ENCODE results near the gene NGEF. TPM values are rescaled to one million over a fixed set of nuclear protein-coding genes. Genes with fewer than 3 reads are reported as not detected.

The NGEF gene
- total and polyA plus RNA-seq, 3 donors from 2014 or later = 7.9 to 28.7 (median 15.6) TPM

DNA sequence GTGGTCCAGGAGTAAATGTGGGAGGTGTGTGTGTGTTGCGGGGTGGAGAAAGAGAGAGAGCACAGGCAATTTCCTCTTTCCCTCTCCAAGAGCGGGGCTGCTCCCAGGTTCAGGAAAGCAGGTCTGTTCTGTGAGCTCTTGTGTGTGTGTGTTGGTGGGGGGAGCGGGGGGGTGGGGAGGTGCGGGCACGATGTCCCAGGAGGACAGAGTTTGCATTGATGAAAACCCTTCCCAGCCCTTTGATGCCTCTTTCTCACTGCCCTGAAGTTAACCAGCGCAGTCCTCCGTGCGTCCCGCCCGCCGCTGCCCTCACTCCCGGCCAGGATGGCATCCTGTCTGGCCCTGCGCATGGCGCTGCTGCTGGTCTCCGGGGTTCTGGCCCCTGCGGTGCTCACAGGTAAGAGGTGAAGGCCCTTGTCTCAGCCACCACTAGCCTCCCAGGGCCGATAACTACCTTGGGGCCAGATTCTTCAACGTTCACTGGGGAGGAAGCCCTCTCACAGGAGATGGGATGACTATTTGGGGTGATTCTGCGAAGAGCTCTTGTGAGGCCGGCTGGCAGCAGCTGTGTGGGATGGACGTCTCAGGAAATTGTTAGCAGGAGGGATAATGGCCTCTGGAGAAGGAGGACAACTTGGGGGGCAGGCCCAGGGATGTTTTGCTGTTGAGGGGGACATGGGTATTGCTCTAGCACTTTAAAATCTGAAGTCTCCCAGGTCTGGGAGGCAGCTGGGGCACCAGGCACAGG lies 142.9 kb downstream of the NGEF start, which contains the start of gene SNORC:
TSS of gene SNORC (plus strand) at position 247 of the 748 bp plus-strand sequence. CDS start at position 325, 78 bp downstream.
- H3K4me1 ChIP-seq = peaks cover 17% of the 10 kb centered on the region
- no peaks in the 10 kb centered on the region for H3K27me3 ChIP-seq
- WGBS, 2 donors = 85 to 90% methylated on average over 15 to 21 of the region's 21 CpGs
- intact Hi-C loops (cut with DNase I; ENCODE audit: low total_unique reads) = no loop called here
- no peak within 1 kb of the TSS for H3K4me3 ChIP-seq
- no peaks in the 10 kb centered on the region for H3K36me3 ChIP-seq (ENCODE audit: low read depth, missing control alignments)
- H3K27ac ChIP-seq = no peak within 1 kb of the TSS
- TF ChIP-seq POLR2A (IDR thresholded peaks at IDR 0.05) = no peak
- TF ChIP-seq, protein P1, sequence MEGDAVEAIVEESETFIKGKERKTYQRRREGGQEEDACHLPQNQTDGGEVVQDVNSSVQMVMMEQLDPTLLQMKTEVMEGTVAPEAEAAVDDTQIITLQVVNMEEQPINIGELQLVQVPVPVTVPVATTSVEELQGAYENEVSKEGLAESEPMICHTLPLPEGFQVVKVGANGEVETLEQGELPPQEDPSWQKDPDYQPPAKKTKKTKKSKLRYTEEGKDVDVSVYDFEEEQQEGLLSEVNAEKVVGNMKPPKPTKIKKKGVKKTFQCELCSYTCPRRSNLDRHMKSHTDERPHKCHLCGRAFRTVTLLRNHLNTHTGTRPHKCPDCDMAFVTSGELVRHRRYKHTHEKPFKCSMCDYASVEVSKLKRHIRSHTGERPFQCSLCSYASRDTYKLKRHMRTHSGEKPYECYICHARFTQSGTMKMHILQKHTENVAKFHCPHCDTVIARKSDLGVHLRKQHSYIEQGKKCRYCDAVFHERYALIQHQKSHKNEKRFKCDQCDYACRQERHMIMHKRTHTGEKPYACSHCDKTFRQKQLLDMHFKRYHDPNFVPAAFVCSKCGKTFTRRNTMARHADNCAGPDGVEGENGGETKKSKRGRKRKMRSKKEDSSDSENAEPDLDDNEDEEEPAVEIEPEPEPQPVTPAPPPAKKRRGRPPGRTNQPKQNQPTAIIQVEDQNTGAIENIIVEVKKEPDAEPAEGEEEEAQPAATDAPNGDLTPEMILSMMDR (IDR thresholded peaks at IDR 0.05) = no peak
- DNase-seq = no peak
- H3K9me3 ChIP-seq = no peaks in the 10 kb centered on the region

DNA sequence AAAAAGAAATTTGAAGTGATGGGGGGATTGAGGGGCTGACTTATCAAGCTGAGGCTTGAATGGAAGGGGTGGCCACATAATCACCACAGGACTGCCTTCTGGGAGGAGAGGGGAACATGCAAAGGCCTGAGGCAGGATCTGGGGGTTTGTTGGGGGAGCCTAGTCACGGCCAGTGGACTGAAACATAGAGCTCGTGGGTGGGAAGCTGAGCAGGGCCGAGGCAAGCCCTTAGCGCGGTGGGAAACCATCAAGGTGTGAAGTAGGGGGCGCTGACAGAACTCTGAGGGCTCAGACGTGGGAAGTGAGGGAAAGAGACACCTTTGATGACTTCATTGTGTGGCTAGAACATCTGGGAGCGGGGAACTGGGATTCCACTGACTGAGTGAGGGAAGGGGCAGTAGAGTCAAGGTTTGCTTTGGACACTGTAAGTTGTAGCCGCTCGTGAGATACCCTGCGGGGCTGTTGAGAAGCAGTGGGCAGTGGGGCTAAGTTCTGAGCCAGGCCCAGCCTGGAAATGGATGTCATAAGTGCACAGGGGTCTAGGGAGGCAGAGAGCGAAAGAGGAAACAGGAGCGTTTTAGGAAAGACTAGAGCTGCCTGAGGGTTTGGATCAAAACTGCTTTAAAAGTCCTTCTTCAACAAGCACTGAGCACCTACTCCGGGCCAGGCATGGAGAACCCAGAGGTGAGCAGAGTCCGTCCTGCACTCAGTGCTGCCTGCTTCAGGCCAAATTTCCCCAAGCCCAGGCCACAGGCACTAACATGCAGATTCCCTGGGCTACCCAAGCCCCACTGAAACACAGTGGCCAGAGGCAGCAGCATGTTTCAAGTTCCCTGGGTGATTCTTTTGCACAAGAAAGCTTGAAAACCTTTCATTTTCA lies 143.7 kb downstream of the NGEF start:
- 74 to 81% methylated on average over 15 of the region's 15 CpGs for WGBS, 2 donors
- intact Hi-C loops (cut with DNase I; ENCODE audit: low total_unique reads) = no loop called here

GRCh38 chr2:232866104-232866503 lies 147.0 kb downstream of the NGEF start:
- no peaks in the 10 kb centered on the region for H3K36me3 ChIP-seq (ENCODE audit: low read depth, missing control alignments)
- intact Hi-C loops (cut with DNase I; ENCODE audit: low total_unique reads) = no loop called here
- H3K27ac ChIP-seq = no peak overlapping the region
- no peak for DNase-seq
- H3K9me3 ChIP-seq = no peaks in the 10 kb centered on the region
- TF ChIP-seq POLR2A (IDR thresholded peaks at IDR 0.05) = no peak
- TF ChIP-seq, protein P1 (IDR thresholded peaks at IDR 0.05) = no peak
- H3K4me3 ChIP-seq = no peak overlapping the region
- no peaks in the 10 kb centered on the region for H3K27me3 ChIP-seq
- 91% methylated on average over 4 of the region's 4 CpGs for WGBS, 2 donors
- H3K4me1 ChIP-seq = no peaks in the 10 kb centered on the region

More for the DNA sequence above, 143.7 kb downstream of the NGEF start:
- H3K27me3 ChIP-seq = no peaks in the 10 kb centered on the region
- DNase-seq = no peak
- no peaks in the 10 kb centered on the region for H3K9me3 ChIP-seq
- peaks cover 15% of the 10 kb centered on the region for H3K4me1 ChIP-seq
- no peaks in the 10 kb centered on the region for H3K36me3 ChIP-seq (ENCODE audit: low read depth, missing control alignments)
- H3K27ac ChIP-seq = no peak overlapping the region
- H3K4me3 ChIP-seq = no peak overlapping the region
- TF ChIP-seq, protein P1 (IDR thresholded peaks at IDR 0.05) = no peak
- no peak for TF ChIP-seq POLR2A (IDR thresholded peaks at IDR 0.05)

DNA sequence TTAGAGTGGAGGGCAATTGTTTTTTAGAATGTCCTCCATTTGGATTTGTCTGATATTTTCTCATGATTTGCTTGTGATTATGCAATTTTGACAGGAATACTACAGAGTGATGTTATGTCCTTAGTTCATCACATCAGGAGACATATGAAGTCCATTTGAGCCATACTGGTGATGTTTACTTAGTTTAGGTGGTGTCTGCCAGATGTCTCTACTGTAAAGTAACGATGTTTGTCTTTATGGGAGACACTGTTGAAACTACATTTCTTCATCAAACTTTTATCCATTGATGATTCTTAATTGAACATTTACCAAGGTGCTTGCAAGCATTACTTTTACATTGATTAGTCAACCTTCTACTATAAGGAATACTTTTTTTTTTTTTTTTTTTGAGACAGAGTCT lies 147.9 kb downstream of the NGEF start:
- no peak for DNase-seq
- Histone ChIP-seq H3K27me3 (no peaks in the 10 kb centered on the region), H3K4me1 (no peaks in the 10 kb centered on the region), H3K36me3 (ENCODE audit: low read depth, missing control alignments) (no peaks in the 10 kb centered on the region), H3K4me3 (no peak overlapping the region), H3K9me3 (no peaks in the 10 kb centered on the region), H3K27ac (no peak overlapping the region)
- TF ChIP-seq POLR2A (IDR thresholded peaks at IDR 0.05) = no peak
- TF ChIP-seq, protein P1 (IDR thresholded peaks at IDR 0.05) = no peak
- intact Hi-C loops (cut with DNase I; ENCODE audit: low total_unique reads) = no loop called here
- WGBS, 2 donors = 94 to 100% methylated on average over 1 of the region's 1 CpG
